Activated T-helper 1 cell treated with anti-CD3 and anti-CD28 coated beads, Interleukin-12 subunit alpha, Interleukin-12 subunit beta, Interleukin-2, Interleukin-4 antibody, amounts not matched to agents 30 ng/mL and 10 ng/mL and 1 ng/mL, durations not matched to agents 14 hours and 24 hours and 36 hours (primary cell): Measurements from ENCODE around the gene PHF11. TPM values are rescaled to one million over a fixed set of nuclear protein-coding genes. Genes with fewer than 3 reads are reported as not detected.

ENCODE experiments used
- DNase-seq: peaks from one replicate; pipeline ENCODE4 v3.0.0; 2021; ENCODE audit warnings: low spot score
- H3K27ac Mint-ChIP-seq: one replicate; pipeline ENCODE4 v1.8.0; 2021; ENCODE audit warnings: mild to moderate bottlenecking, mixed read lengths
- H3K27me3 Mint-ChIP-seq: one replicate; pipeline ENCODE4 v1.8.0; 2022; ENCODE audit warnings: mild to moderate bottlenecking, moderate library complexity, mixed read lengths; ENCODE audit not compliant: insufficient read depth
- H3K36me3 Mint-ChIP-seq: one replicate; pipeline ENCODE4 v1.8.0; 2021; ENCODE audit warnings: low read depth, mixed read lengths
- H3K4me1 Mint-ChIP-seq: one replicate; pipeline ENCODE4 v1.8.0; 2021; ENCODE audit warnings: low read depth, mixed read lengths
- H3K4me3 Mint-ChIP-seq: one replicate; pipeline ENCODE4 v1.8.0; 2021; ENCODE audit warnings: mild to moderate bottlenecking, moderate library complexity, mixed read lengths
- H3K9me3 Mint-ChIP-seq: one replicate; pipeline ENCODE4 v1.8.0; 2021; ENCODE audit warnings: mixed read lengths
- intact Hi-C: fragments of 100-400 bp; cut with micrococcal nuclease; formaldehyde crosslinking; loops from one replicate; pipeline ENCODE4 v1.15.1; 2024
- total RNA-seq: library from RNA; stranded (reverse); gene quantifications from 2 replicates; pipeline ENCODE4 v1.2.3, GENCODE V29; 2022

The PHF11 gene
- total RNA-seq, result 66.0 and 68.0 TPM in 2 replicates

GRCh38 chr13:49495783-49496762, at the start of gene PHF11:
Gene PHF11, plus strand, starts transcription at chr13:49495953. Its CDS starts 49 bp downstream, at chr13:49496002.
- Mint-ChIP-seq H3K4me3 (peak within 1 kb of the TSS; percentile 96), H3K9me3 (no peaks in the 10 kb centered on the region), H3K27ac (peak within 1 kb of the TSS; percentile 99), H3K36me3 (peaks cover 42% of the 10 kb centered on the region), H3K27me3 (no peaks in the 10 kb centered on the region), H3K4me1 (peaks cover 57% of the 10 kb centered on the region)
- peak; percentile 85 for DNase-seq
- intact Hi-C loops, result loop anchor here (1.0 to 5.0 kb wide), 10 partner anchors 42 to 741 kb away; partner anchors contain the start of genes CAB39L, EBPL and SETDB2

DNA sequence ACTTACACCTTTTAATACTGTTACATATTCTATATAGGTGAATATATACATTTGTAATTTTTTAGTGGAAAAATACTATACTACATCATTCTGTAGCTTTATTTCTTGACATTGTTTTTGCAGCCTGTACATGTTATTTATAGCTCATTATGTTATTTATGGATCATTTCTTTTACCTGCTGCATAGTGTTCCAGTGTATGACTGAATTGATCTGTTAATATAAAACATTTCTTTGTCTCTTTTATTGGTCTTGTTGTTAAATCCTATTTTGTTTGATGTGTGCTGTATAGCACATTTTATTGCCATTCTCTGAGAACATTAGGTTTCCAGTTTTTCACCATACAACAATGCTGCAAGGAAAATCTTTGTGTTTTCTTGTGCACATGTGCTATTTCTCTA, 49.3 kb upstream of the PHF11 start:
- Mint-ChIP-seq H3K4me3 (peak overlapping the region; percentile 74), H3K4me1 (peaks cover 72% of the 10 kb centered on the region), H3K27ac (peak overlapping the region; percentile 90), H3K9me3 (no peaks in the 10 kb centered on the region), H3K36me3 (peaks cover 23% of the 10 kb centered on the region), H3K27me3 (peaks cover 5% of the 10 kb centered on the region)
- no peak for DNase-seq
- intact Hi-C loops, result loop anchor here (10.0 kb wide), 2 partner anchors 918 to 1468 kb away; no protein-coding TSS in a partner anchor

DNA sequence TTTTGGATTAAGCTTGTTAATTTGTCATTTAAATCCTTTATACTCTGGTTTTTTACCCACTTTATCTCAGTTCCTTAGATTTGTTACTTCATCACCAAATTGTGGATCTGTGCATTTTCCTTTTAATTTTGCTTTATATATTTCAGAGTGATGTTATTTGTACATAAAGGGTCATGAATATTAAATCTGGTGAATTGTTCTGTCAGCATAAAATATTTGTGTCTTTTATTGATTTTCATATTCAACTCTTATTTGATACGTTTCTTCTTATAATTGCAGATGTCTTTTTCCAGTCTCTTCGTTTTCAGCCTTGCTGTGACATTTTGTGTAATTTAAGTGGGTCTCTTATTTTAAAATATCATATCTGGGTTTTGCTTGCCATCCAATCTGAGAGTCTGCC, 47.0 kb upstream of the PHF11 start:
- peaks cover 3% of the 10 kb centered on the region for H3K27me3 Mint-ChIP-seq
- H3K27ac Mint-ChIP-seq, result no peak overlapping the region
- H3K9me3 Mint-ChIP-seq, result no peaks in the 10 kb centered on the region
- intact Hi-C loops, result loop anchor here (10.0 kb wide), 2 partner anchors 916 to 1466 kb away; no protein-coding TSS in a partner anchor
- H3K36me3 Mint-ChIP-seq, result peaks cover 26% of the 10 kb centered on the region
- DNase-seq, result no peak
- no peak overlapping the region for H3K4me3 Mint-ChIP-seq
- H3K4me1 Mint-ChIP-seq, result peaks cover 55% of the 10 kb centered on the region

- H3K36me3 Mint-ChIP-seq, result peaks cover 30% of the 10 kb centered on the region
- H3K27ac Mint-ChIP-seq, result peak overlapping the region; percentile 26
- H3K9me3 Mint-ChIP-seq, result no peaks in the 10 kb centered on the region
- H3K27me3 Mint-ChIP-seq, result no peaks in the 10 kb centered on the region
- H3K4me1 Mint-ChIP-seq, result peaks cover 66% of the 10 kb centered on the region
- H3K4me3 Mint-ChIP-seq, result no peak overlapping the region
- DNase-seq, result no peak
- intact Hi-C loops, result no loop called here
Measured at GRCh38 chr13:49450105-49450819, 45.5 kb upstream of the PHF11 start.

- no peak overlapping the region for H3K27ac Mint-ChIP-seq
- no peak overlapping the region for H3K4me3 Mint-ChIP-seq
- no peak for DNase-seq
- H3K36me3 Mint-ChIP-seq, result peaks cover 32% of the 10 kb centered on the region
- H3K9me3 Mint-ChIP-seq, result no peaks in the 10 kb centered on the region
- intact Hi-C loops, result no loop called here
- H3K4me1 Mint-ChIP-seq, result peaks cover 45% of the 10 kb centered on the region
- no peaks in the 10 kb centered on the region for H3K27me3 Mint-ChIP-seq
Measured at GRCh38 chr13:49452725-49453457, 42.9 kb upstream of the PHF11 start.

DNA sequence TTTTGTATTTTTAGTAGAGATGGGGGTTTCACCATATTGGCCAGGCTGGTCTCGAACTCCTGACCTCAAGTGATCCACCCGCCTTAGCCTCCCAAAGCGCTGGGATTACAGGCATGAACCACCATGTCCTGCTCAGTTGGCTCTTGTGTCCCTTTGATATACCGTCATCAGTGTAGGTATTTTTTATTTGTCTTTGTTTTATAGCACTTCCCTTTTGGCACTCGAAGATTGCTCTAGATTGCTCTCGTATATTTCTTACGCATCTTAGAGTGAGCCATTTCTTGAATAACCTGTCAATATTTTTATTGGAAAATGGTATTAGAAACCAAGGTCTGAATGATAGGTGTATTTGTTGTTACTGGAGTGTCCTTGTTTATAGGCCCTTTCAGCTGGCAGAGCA, 42.3 kb upstream of the PHF11 start:
- intact Hi-C loops, result no loop called here

GRCh38 chr13:49454388-49455006, 41.3 kb upstream of the PHF11 start:
- intact Hi-C loops, result loop anchor here (1.0 kb wide), 2 partner anchors 10 to 41 kb away; partner anchors contain the start of genes CAB39L, PHF11 and SETDB2
- H3K4me3 Mint-ChIP-seq, result no peak overlapping the region

More for the DNA sequence above, 42.3 kb upstream of the PHF11 start:
- H3K27me3 Mint-ChIP-seq, result no peaks in the 10 kb centered on the region
- H3K4me1 Mint-ChIP-seq, result peaks cover 42% of the 10 kb centered on the region
- peaks cover 32% of the 10 kb centered on the region for H3K36me3 Mint-ChIP-seq
- no peak for DNase-seq
- no peaks in the 10 kb centered on the region for H3K9me3 Mint-ChIP-seq
- no peak overlapping the region for H3K4me3 Mint-ChIP-seq
- H3K27ac Mint-ChIP-seq, result no peak overlapping the region

GRCh38 chr13:49455007-49455398, 40.8 kb upstream of the PHF11 start:
- no peaks in the 10 kb centered on the region for H3K27me3 Mint-ChIP-seq
- H3K9me3 Mint-ChIP-seq, result no peaks in the 10 kb centered on the region
- H3K4me3 Mint-ChIP-seq, result no peak overlapping the region
- H3K27ac Mint-ChIP-seq, result no peak overlapping the region
- peaks cover 30% of the 10 kb centered on the region for H3K4me1 Mint-ChIP-seq
- DNase-seq, result no peak
- H3K36me3 Mint-ChIP-seq, result peaks cover 23% of the 10 kb centered on the region
- intact Hi-C loops, result no loop called here

More at GRCh38 chr13:49454388-49455006, 41.3 kb upstream of the PHF11 start:
- peaks cover 35% of the 10 kb centered on the region for H3K4me1 Mint-ChIP-seq
- no peak for DNase-seq
- H3K27ac Mint-ChIP-seq, result peak overlapping the region; percentile 77
- H3K27me3 Mint-ChIP-seq, result no peaks in the 10 kb centered on the region
- H3K9me3 Mint-ChIP-seq, result no peaks in the 10 kb centered on the region
- H3K36me3 Mint-ChIP-seq, result peaks cover 27% of the 10 kb centered on the region

DNA sequence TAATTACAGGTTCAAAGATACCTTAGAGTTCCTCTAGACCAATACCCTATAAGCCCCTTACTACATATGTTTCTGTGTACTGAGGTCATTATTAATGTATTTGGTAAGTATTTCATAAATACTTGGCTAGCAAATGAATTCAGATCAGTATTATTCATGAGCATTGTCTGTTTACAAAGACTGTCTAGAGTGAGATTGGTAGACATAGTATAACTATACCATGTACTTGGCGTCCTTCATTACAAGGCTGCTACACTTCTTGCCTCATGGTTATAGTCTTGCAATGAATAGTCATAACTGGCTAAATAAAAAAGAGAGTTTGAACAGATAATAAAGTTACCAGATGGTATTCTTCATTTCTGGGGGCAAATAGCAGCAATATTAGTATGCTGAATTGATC, 39.6 kb upstream of the PHF11 start:
- no peaks in the 10 kb centered on the region for H3K9me3 Mint-ChIP-seq
- H3K27ac Mint-ChIP-seq, result no peak overlapping the region
- intact Hi-C loops, result no loop called here
- DNase-seq, result no peak
- H3K4me1 Mint-ChIP-seq, result peaks cover 26% of the 10 kb centered on the region
- H3K27me3 Mint-ChIP-seq, result no peaks in the 10 kb centered on the region
- peaks cover 27% of the 10 kb centered on the region for H3K36me3 Mint-ChIP-seq
- H3K4me3 Mint-ChIP-seq, result no peak overlapping the region

GRCh38 chr13:49457221-49457620, 38.5 kb upstream of the PHF11 start:
- Mint-ChIP-seq H3K27ac (no peak overlapping the region), H3K27me3 (no peaks in the 10 kb centered on the region), H3K4me1 (peaks cover 26% of the 10 kb centered on the region), H3K9me3 (peaks cover 3% of the 10 kb centered on the region), H3K36me3 (peaks cover 37% of the 10 kb centered on the region), H3K4me3 (no peak overlapping the region)
- DNase-seq, result no peak
- intact Hi-C loops, result no loop called here

DNA sequence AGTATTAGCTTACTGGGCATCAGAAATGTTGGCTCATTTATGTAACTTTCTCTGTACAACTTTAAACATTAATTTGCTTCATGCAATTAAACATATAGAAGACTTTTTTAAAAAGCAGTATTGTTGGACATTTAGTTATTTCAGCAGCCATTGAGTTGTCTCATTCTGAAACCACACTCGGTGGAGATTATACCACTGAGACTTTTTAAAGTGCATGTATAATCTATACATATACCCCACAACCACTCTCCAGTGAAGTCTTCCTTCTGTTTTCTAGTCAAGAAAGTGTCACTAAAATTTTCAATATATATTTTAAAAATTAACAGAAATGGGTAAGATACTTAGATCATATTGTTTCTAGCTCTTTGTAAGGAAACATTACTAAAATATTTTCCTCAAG, 36.2 kb upstream of the PHF11 start:
- DNase-seq, result no peak
- peaks cover 43% of the 10 kb centered on the region for H3K36me3 Mint-ChIP-seq
- peaks cover 15% of the 10 kb centered on the region for H3K4me1 Mint-ChIP-seq
- H3K27ac Mint-ChIP-seq, result no peak overlapping the region
- H3K4me3 Mint-ChIP-seq, result no peak overlapping the region
- H3K27me3 Mint-ChIP-seq, result no peaks in the 10 kb centered on the region
- intact Hi-C loops, result no loop called here
- H3K9me3 Mint-ChIP-seq, result peaks cover 14% of the 10 kb centered on the region

DNA sequence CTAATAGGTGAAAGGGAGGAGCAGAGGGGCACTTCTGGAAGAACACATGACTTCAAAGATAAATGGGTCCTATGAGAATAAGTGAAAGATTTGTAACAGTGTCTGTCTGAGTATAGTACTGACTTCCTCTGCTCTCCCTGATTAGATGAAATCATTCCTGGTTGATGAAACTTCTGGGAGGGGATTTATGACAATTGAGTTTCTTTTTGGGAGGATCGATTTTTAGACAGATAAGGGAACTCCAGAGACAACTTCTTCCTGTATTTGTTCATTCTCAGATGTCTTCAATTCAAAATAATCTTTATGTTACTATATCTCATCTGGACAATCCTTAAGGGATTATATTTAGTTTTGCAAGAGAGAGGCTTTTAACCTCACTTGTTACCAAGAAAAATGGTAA, 31.7 kb upstream of the PHF11 start:
- peaks cover 51% of the 10 kb centered on the region for H3K36me3 Mint-ChIP-seq
- H3K4me3 Mint-ChIP-seq, result no peak overlapping the region
- intact Hi-C loops, result no loop called here
- no peak for DNase-seq
- H3K4me1 Mint-ChIP-seq, result no peaks in the 10 kb centered on the region
- H3K27ac Mint-ChIP-seq, result no peak overlapping the region
- no peaks in the 10 kb centered on the region for H3K27me3 Mint-ChIP-seq
- peaks cover 14% of the 10 kb centered on the region for H3K9me3 Mint-ChIP-seq
